AML-193 (cell line): ENCODE measurements around the gene LHPP.
A peak's percentile ranks its signal among the peaks of the same experiment; 100 is the strongest.

Experiments
- DNase-seq, 2 experiments: peaks; one replicate each; lab custom pipeline; 2025; lab: John Stamatoyannopoulos, UW

LHPP gene

DNA sequence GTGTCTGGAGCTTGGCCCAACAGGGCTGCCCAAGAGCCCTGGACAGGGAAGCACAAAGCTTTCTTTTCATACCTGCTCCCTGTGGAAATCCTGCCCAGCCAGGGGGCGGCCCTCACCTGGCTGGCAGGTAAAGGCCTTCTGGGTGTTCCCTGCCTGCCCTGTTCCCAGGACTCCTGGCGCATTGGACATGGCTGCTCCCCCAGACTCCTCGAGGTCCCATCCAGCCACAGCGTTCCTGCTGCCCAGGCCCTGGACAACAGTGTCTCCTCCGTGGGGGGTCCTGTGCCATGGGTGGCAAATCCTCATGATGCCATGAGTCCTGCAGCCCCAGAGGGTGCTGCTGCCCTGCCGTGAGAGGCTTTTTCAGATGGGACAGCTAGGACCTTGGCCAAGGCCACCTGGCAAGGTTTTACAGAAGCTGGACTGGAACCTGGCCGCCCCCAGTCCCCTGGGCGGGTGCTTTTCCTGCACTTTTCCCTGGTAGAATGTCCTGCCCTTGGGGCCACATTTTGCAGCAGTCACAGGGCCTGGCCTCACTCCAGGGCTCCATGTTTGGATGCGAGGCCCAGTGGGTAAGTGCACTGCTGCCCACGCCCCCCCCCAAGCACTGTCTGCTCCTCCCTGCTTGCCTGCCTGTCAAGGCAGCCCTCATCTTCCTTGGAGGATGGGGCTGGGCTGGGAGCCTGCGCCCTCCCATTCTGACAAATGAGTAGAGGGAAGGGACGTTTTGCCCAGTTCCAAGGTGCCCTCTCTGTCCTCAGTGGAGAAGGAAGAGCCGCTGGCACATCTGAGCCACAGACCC, 60.7 kb downstream of the LHPP start:
- no peak for DNase-seq

GRCh38 chr10:124522933-124523871, 61.6 kb downstream of the LHPP start:
- DNase-seq: no peak

DNA sequence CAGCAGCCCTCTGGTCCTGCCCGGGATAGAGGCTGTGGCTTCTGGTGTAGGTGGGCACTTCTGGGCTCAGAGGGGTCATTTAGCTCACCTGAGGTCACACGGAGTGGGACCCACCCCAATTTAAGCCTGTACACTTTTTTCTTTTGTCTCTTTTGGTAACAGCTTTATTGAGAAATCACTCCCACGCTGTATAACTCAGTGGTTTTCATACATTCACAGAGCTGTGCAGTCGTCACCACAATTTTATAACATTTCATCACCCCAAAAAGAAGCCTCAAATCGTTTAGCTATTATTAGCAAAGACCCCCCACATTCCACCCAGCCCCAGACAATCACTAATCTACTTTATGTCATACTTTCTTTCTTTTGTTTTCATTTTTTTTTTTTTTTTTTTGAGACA, 62.3 kb downstream of the LHPP start:
- DNase-seq: no peak

DNA sequence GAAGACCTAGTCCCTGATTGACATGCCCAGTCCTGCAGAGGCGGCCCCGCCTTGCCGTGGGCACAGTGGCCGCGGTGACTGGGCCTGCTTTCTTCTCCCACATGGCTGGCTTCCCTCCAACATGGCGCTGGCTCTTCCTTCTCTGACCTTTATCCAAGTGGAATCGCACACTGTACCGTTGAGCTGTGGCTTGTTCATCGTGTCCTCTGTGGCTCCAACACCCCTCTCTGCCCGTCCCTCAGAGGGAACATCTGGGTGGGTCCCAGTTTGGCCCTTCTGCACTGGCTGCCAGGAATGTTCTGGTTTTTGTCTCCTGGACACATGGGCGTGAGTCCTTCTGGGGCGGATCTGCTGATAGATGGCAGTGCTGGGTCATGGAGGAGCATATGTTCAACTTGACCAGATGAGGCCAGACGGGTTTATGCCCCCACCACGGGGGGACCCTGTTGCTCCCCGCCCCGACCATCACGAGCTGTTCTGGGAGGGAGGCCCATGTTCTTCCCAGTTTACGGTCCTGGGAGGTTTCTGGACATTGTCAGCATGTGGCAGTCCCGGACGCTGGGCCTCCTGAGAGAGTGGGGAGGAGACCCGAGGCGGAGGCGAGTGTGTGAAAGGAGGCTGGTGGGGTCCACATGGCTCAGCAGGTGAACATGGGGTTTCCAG, 63.5 kb downstream of the LHPP start:
- DNase-seq: no peak

- DNase-seq: no peak
Observed at GRCh38 chr10:124525751-124526600, 64.4 kb downstream of the LHPP start.

- no peak for DNase-seq
Observed at GRCh38 chr10:124526621-124527267, 65.1 kb downstream of the LHPP start.

GRCh38 chr10:124527874-124528395, 66.3 kb downstream of the LHPP start:
- no peak for DNase-seq

DNA sequence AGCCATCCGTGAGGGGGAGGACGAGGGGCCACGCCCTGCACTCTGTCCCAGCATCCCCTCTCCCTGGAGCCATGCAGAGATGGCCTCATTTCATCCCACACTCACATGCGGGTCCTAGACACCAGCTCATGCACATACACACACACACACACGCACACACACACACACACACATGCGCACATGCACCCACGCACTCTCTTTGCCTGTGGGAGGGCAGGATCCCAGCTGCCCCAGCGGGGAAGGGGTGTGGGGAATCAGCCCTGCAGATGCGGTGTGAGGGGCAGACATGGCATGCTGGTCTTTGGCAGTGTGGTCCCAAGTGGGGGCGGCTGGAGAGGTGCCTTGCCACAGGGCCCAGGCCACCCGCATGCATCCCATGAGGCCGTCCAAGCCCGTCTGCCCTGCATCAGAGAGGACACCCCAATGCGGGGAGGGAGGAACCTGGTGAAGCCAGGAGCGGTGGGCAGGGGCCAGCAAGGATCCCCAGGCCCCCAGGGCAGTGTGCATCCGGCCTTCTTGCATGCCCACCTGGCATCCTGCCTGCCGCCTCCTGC, 68.1 kb downstream of the LHPP start:
- no peak for DNase-seq

DNA sequence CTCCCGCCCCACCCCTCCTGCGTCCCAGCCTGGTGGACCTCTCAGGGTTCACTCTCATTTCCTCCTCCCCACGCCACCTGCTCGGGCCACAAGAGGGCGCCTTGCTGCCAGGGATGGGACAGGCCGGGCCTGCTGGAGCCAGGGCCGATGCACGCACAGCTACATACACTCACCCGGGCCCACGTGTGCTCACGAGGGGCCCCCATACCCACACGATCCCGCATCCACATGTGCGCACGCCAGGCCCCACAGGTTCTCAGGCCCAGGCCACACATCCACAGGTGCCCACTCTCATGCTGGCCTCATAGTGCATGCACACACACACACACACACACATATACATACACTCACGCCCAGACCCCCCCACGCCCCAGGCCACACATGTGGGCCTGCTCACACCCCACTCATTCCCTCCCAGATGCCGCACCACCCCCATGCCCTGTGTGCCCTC, 68.6 kb downstream of the LHPP start:
- peak; percentile 67 to 68 for DNase-seq

DNA sequence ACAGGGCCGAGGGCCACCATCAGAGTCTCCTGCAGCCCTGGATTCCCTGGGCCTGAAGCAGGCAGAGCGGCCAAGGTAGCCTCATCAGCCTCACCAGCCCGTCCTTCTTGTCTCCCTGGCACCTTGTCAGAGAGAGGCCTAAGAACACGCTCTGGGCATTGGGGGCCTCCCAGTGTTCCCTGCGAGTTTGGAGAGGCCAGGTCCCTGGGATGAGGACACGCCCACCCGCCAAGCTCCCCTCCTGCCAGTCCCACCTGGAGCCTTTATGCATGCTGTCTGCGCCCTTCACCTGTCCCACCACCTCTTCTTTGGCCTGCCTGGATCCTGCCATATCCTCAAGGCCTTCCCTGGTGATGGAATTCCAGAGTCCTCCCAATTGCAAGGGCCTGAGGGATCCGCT, 69.2 kb downstream of the LHPP start:
- DNase-seq: no peak

GRCh38 chr10:124532106-124532641, 70.6 kb downstream of the LHPP start:
- no peak for DNase-seq

DNA sequence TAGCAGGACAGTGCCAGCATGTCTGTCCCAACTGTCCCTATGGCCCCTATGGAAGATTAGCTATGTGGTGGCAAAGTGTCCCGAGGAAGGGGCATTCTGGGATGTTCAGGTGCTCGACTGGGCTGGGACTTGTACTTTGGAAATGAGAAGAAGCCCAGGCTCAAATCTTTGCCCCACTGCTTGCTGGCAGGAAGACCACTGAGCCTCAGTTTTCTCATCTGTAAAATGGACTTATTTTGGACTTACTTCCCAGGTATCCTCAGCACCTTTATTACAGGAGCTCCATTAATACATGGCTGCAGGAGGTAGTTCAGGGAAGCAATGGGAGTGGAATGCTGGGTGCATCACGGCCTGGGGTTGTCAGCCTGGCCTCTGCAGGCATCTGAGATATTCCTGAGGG, 71.2 kb downstream of the LHPP start:
- DNase-seq: no peak

DNA sequence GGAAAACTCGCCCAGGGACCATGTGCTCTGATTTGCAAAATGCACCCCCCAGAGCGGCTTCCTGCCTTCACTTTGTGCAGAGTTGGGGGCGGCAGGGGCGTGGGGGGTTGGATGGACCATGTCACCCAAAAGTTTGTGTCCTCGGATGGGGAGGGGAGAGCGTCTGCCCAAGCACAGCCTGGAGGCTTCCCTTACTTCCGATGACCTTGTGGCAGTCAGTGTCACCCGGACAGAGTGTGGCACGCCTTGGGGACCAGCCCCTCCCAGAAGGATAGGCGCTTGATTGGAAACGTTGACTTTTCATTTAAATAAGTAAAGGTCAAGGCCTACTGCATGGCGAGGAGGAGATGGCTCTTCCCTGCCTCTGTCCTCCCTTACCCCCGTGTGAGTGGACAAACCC, 71.6 kb downstream of the LHPP start:
- no peak for DNase-seq

DNA sequence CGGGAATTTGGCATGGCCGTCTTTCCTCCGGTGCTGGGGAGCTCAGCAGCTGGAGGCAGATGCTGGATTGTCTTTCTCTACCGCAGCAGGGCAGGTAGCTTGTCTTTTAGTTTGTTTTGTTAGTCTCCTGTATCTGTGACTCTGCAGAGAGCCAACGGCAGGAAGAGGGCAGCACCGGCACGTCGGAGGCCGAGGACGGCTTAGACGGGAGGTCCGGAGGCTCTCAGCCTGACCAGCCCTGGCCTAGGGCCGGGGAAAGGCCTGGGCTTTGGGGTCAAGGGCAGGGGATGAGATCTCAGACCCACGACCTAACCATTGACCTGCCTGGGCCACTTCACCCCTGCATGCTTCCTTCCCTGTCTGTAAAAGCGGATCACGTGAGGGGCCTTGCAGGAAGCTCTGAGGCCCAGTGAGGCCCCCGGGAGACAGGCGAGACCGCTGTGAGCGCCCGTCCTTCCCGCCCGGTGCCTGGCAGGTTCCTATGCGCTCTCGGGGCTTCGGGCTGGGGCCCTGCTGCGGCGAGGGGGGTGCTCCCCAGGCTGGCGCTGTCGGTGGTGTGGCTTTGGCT, 72.7 kb downstream of the LHPP start:
- DNase-seq: no peak

- no peak for DNase-seq
Observed at GRCh38 chr10:124534826-124535601, 73.4 kb downstream of the LHPP start.

GRCh38 chr10:124535731-124536495, 74.3 kb downstream of the LHPP start:
- no peak for DNase-seq

DNA sequence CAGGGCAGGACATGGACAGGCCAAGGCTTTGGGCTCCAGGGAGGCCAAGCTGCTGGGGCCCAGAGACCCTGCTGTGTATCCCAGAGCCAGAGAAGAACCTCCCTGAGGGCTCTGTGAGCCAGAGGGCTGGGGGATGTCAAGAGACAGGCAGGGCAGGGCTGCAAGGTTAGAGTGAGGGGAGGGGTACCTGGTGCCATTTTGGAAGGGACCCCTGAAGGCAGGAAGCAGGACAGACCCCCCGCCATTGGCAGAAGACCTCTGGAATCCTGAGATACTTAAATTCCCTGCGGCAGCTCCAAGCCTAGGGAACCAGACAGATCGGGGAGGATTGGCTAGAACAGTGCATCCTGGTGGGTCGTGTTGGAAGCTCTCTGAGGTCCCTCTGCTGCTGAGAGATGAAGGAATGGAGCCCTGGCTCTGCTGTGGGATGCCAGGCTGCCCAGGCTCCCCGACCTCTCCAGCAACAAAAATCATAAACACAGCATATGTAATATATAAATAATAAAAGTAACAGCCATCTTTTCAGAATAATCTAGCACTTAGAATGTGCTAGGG, 75.0 kb downstream of the LHPP start:
- no peak for DNase-seq

DNA sequence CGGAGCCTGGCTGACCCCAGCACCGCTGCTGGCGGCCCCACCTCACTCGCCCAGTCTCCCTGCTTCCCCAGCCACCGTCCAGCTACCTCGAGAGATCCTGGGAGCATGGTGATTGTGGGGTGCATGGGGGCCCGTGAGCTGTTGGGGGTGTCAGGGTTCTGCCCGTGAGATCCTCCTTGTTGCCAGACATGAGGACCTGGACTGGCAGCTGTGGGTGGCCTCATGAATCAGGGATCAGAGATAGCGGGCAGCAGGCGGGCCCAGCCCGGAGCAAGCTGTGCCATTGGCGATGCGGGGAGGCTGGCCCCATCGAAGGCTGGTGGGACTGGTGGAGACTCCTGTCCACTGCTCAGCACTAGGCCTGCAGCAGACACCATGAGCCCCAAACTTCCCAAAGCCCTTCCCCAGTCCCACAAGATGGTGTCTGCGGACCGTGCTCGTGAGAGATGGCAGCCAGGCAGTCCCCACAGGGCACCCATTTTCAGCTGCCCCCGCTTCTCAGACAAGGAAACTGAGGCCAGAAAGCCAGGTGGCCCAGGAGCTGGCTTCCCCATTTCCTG, 75.6 kb downstream of the LHPP start:
- no peak for DNase-seq
